GM23248 (cell line): ENCODE measurements around the gene ACCS. TPM values are rescaled to one million over a fixed set of nuclear protein-coding genes. Genes with fewer than 3 reads are reported as not detected.

Experiments used
- DNase-seq: peaks from one replicate; pipeline ENCODE4 v3.0.0-alpha.2; 2015
- H2AFZ ChIP-seq: fragments of 200-600 bp; sonication (generic); 2 replicates; pipeline ENCODE4 v1.6.1; 2016; ENCODE audit warnings: antibody characterized with exemption
- H3F3A ChIP-seq: fragments of 200-600 bp; sonication (generic); 2 replicates; pipeline ENCODE4 v1.6.1; 2016; ENCODE audit warnings: mild to moderate bottlenecking, antibody characterized with exemption, mixed run types; ENCODE audit not compliant: insufficient read depth
- H3K27ac ChIP-seq: fragments of 200-600 bp; sonication (generic); 2 replicates; pipeline ENCODE4 v1.5.1; 2016; ENCODE audit warnings: mild to moderate bottlenecking
- H3K27me3 ChIP-seq: fragments of 200-600 bp; sonication (generic); replicated peaks from 2 replicates; pipeline ENCODE4 v1.6.1; 2016; ENCODE audit warnings: mild to moderate bottlenecking; ENCODE audit not compliant: insufficient read depth
- H3K36me3 ChIP-seq: fragments of 200-600 bp; sonication (generic); 2 replicates; pipeline ENCODE4 v1.6.1; 2016; ENCODE audit warnings: low read depth, mild to moderate bottlenecking
- H3K4me1 ChIP-seq: fragments of 200-600 bp; sonication (generic); 2 replicates; pipeline ENCODE4 v1.6.1; 2016; ENCODE audit warnings: mild to moderate bottlenecking; ENCODE audit not compliant: insufficient read depth
- H3K4me2 ChIP-seq: fragments of 200-600 bp; sonication (generic); one replicate; pipeline ENCODE4 v1.6.1; 2016; ENCODE audit warnings: mild to moderate bottlenecking; ENCODE audit not compliant: unreplicated experiment
- H3K4me3 ChIP-seq: fragments of 200-600 bp; sonication (generic); 2 replicates; pipeline ENCODE4 v1.5.1; 2016; ENCODE audit warnings: mild to moderate bottlenecking
- H3K79me2 ChIP-seq: fragments of 200-600 bp; sonication (generic); 2 replicates; pipeline ENCODE4 v1.6.1; 2016; ENCODE audit warnings: mild to moderate bottlenecking; ENCODE audit not compliant: insufficient read depth
- H3K9ac ChIP-seq: fragments of 200-600 bp; sonication (generic); 2 replicates; pipeline ENCODE4 v1.6.1; 2016; ENCODE audit warnings: mild to moderate bottlenecking
- H3K9me2 ChIP-seq: fragments of 200-600 bp; sonication (generic); 2 replicates; pipeline ENCODE4 v1.6.1; 2016; ENCODE audit warnings: mixed run types, mild to moderate bottlenecking, moderate library complexity; ENCODE audit not compliant: insufficient read depth
- H3K9me3 ChIP-seq: fragments of 200-600 bp; sonication (generic); one replicate; pipeline ENCODE4 v1.6.1; 2017; ENCODE audit warnings: low read depth
- H4K20me1 ChIP-seq: fragments of 200-600 bp; sonication (generic); 2 replicates; pipeline ENCODE4 v1.6.0; 2016; ENCODE audit not compliant: insufficient read depth
- EZH2 ChIP-seq: fragments of 200-600 bp; sonication (generic); IDR thresholded peaks from 2 replicates; pipeline ENCODE4 v1.6.1; 2018; ENCODE audit warnings: antibody characterized with exemption, mild to moderate bottlenecking; ENCODE audit not compliant: insufficient read depth, poor library complexity, severe bottlenecking
- EZH2phosphoT487 ChIP-seq: fragments of 200-600 bp; sonication (generic); IDR thresholded peaks from 2 replicates; pipeline ENCODE4 v1.6.1; 2018; ENCODE audit warnings: antibody characterized with exemption, moderate library complexity, mild to moderate bottlenecking, low read depth; ENCODE audit not compliant: insufficient read depth
- WGBS, 2 experiments: methylation state at CpG; one replicate each; pipeline ENCODE4 v1.1.6; 2015 to 2017; ENCODE audit warnings: low lambda C conversion rate in 2 of 2, low coverage in 1 of 2; ENCODE audit errors: missing lambda C conversion rate in 2 of 2; 5-methylcytosine and 5-hydroxymethylcytosine counted together
- in situ Hi-C: fragments of 300-500 bp; cut with MboI; formaldehyde crosslinking; loops from 2 replicates; pipeline ENCODE4 v1.15.0; 2020
- polyA plus RNA-seq: library from polyadenylated mRNA; unstranded; fragments of >200 nt; fragmentation: Nextera tagmentation; extraction: Ambion mirVana; gene quantifications from 2 replicates; pipeline ENCODE4 v1.2.1, GENCODE V29; 2016
- total RNA-seq: library from RNA; depleted of rRNA; stranded (reverse); fragments of >200 nt; shearing (Covaris generic); gene quantifications from 2 replicates; pipeline ENCODE4 v1.2.3, GENCODE V29; 2014

The ACCS gene
- total and polyA plus RNA-seq, 2 experiments from 2014 or later, result 13.3 to 13.7 TPM

GRCh38 chr11:44101098-44101497 lies 35.0 kb downstream of the ACCS start:
- H3K4me3 ChIP-seq, result no peak overlapping the region
- H4K20me1 ChIP-seq, result peaks cover 4% of the 10 kb centered on the region; the same call in 1 of the 2 replicates
- H3F3A ChIP-seq, result peaks cover 4% of the 10 kb centered on the region; the same call in 1 of the 2 replicates
- H3K9ac ChIP-seq, result no peak overlapping the region
- in situ Hi-C loops, result no loop called here
- no peak overlapping the region for H3K4me2 ChIP-seq
- 90 to 96% methylated on average over 2 of the region's 2 CpGs for WGBS, 2 experiments
- no peak overlapping the region for H2AFZ ChIP-seq
- DNase-seq, result no peak
- H3K27ac ChIP-seq, result no peak overlapping the region
- no peaks in the 10 kb centered on the region for H3K9me2 ChIP-seq
- TF ChIP-seq EZH2phosphoT487 (no peak), EZH2 (no peak)
- H3K27me3 ChIP-seq, result no peaks in the 10 kb centered on the region
- H3K9me3 ChIP-seq, result no peaks in the 10 kb centered on the region
- no peaks in the 10 kb centered on the region; the same call in 1 of the 2 replicates for H3K4me1 ChIP-seq
- H3K79me2 ChIP-seq, result peaks cover 70% of the 10 kb centered on the region
- H3K36me3 ChIP-seq, result no peaks in the 10 kb centered on the region

- H4K20me1 ChIP-seq, result peaks cover 4% of the 10 kb centered on the region; the same call in 1 of the 2 replicates
- H3K4me2 ChIP-seq, result no peak overlapping the region
- no peaks in the 10 kb centered on the region for H3K4me1 ChIP-seq
- in situ Hi-C loops, result no loop called here
- H3K9me2 ChIP-seq, result no peaks in the 10 kb centered on the region
- no peak overlapping the region for H3K27ac ChIP-seq
- H3K79me2 ChIP-seq, result peaks cover 42% of the 10 kb centered on the region
- peaks cover 4% of the 10 kb centered on the region; the same call in 1 of the 2 replicates for H3K36me3 ChIP-seq
- no peaks in the 10 kb centered on the region for H3K27me3 ChIP-seq
- H2AFZ ChIP-seq, result no peak overlapping the region
- H3F3A ChIP-seq, result no peaks in the 10 kb centered on the region
- TF ChIP-seq EZH2phosphoT487 (no peak), EZH2 (no peak)
- no peaks in the 10 kb centered on the region for H3K9me3 ChIP-seq
- H3K4me3 ChIP-seq, result no peak overlapping the region
- DNase-seq, result no peak
- WGBS, 2 experiments, result 84 to 88% methylated on average over 5 of the region's 5 CpGs
- H3K9ac ChIP-seq, result no peak overlapping the region
These were observed 38.6 kb downstream of the ACCS start for GRCh38 chr11:44104481-44105294.

GRCh38 chr11:44108260-44108659 lies 42.2 kb downstream of the ACCS start:
- no peak overlapping the region for H3K9ac ChIP-seq
- 93 to 94% methylated on average over 6 of the region's 6 CpGs for WGBS, 2 experiments
- in situ Hi-C loops, result no loop called here

GRCh38 chr11:44110231-44110679 lies 44.2 kb downstream of the ACCS start:
- peaks cover 11% of the 10 kb centered on the region; the same call in 1 of the 2 replicates for H3K79me2 ChIP-seq
- no peaks in the 10 kb centered on the region for H3K27me3 ChIP-seq
- H3K4me1 ChIP-seq, result peaks cover 10% of the 10 kb centered on the region
- peak; percentile 51 for DNase-seq
- no peaks in the 10 kb centered on the region for H3K9me2 ChIP-seq
- H3K9ac ChIP-seq, result no peak overlapping the region
- H3K36me3 ChIP-seq, result peaks cover 4% of the 10 kb centered on the region; the same call in 1 of the 2 replicates
- no peak overlapping the region for H3K4me3 ChIP-seq
- WGBS, 2 experiments, result 35 to 45% methylated on average over 4 of the region's 4 CpGs
- H3F3A ChIP-seq, result peaks cover 20% of the 10 kb centered on the region
- H3K9me3 ChIP-seq, result no peaks in the 10 kb centered on the region
- H4K20me1 ChIP-seq, result peaks cover 16% of the 10 kb centered on the region; the same call in 1 of the 2 replicates
- in situ Hi-C loops, result no loop called here
- no peak overlapping the region for H3K4me2 ChIP-seq
- TF ChIP-seq EZH2phosphoT487 (no peak), EZH2 (no peak)
- H2AFZ ChIP-seq, result no peak overlapping the region
- no peak overlapping the region for H3K27ac ChIP-seq

More at GRCh38 chr11:44108260-44108659, 42.2 kb downstream of the ACCS start:
- TF ChIP-seq EZH2, result no peak
- no peak for TF ChIP-seq EZH2phosphoT487
- peaks cover 14% of the 10 kb centered on the region; the same call in 1 of the 2 replicates for H4K20me1 ChIP-seq
- H2AFZ ChIP-seq, result no peak overlapping the region
- peaks cover 10% of the 10 kb centered on the region for H3K4me1 ChIP-seq
- no peaks in the 10 kb centered on the region for H3K9me3 ChIP-seq
- H3K27me3 ChIP-seq, result no peaks in the 10 kb centered on the region
- H3K27ac ChIP-seq, result no peak overlapping the region
- no peak for DNase-seq
- peaks cover 20% of the 10 kb centered on the region for H3F3A ChIP-seq
- H3K79me2 ChIP-seq, result peaks cover 11% of the 10 kb centered on the region
- H3K4me3 ChIP-seq, result no peak overlapping the region
- H3K4me2 ChIP-seq, result no peak overlapping the region
- peaks cover 4% of the 10 kb centered on the region; the same call in 1 of the 2 replicates for H3K36me3 ChIP-seq
- no peaks in the 10 kb centered on the region for H3K9me2 ChIP-seq
